ENCODE data around the gene GP2.

GP2 gene

GRCh38 chr16:20320592-20320991, 6.7 kb downstream of the GP2 start:
- Histone ChIP-seq H3K4me3 (ENCODE audit: low read depth in 1 of 2, low read length in 1 of 2) (no peak overlapping the region), H3K4me1 (ENCODE audit: control insufficient read depth in 1 of 2, insufficient read depth in 1 of 2, low read depth in 1 of 2, low read length in 1 of 2) (no peaks in the 10 kb centered on the region), H3K36me3 (no peaks in the 10 kb centered on the region), H3K27me3 (no peaks in the 10 kb centered on the region), H3K27ac (no peak overlapping the region), H3K9me3 (no peaks in the 10 kb centered on the region)
- TF ChIP-seq CTCF (IDR thresholded peaks at IDR 0.05) = no peak

GRCh38 chr16:20320178-20320577, 7.1 kb downstream of the GP2 start:
- no peaks in the 10 kb centered on the region for H3K27me3 ChIP-seq
- H3K4me1 ChIP-seq (ENCODE audit: control insufficient read depth in 1 of 2, insufficient read depth in 1 of 2, low read depth in 1 of 2, low read length in 1 of 2) = no peaks in the 10 kb centered on the region
- H3K27ac ChIP-seq = no peak overlapping the region
- TF ChIP-seq CTCF (IDR thresholded peaks at IDR 0.05) = no peak
- no peaks in the 10 kb centered on the region for H3K9me3 ChIP-seq
- H3K4me3 ChIP-seq (ENCODE audit: low read depth in 1 of 2, low read length in 1 of 2) = no peak overlapping the region
- no peaks in the 10 kb centered on the region for H3K36me3 ChIP-seq

DNA sequence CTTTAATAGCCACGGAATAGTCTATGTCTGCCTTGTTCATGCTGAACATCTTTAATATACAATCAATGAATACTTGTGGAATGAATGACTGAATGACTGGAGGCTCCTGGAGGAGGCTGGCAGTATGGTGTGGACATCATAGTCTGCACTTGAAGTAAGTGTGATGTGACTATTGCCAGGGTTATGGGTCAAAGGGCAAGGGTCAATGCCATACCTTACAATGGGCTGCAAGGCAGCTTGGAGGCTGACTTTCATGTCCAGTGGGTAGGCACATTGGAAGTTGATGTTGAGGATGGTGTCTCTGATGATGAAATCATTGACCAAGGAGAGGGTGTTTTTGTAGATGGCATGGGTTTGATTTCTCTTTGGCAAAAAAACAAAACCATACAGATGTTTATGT, 7.9 kb downstream of the GP2 start:
- H3K4me1 ChIP-seq (ENCODE audit: control insufficient read depth in 1 of 2, insufficient read depth in 1 of 2, low read depth in 1 of 2, low read length in 1 of 2) = no peaks in the 10 kb centered on the region
- TF ChIP-seq CTCF (IDR thresholded peaks at IDR 0.05) = no peak
- no peak overlapping the region for H3K27ac ChIP-seq
- H3K27me3 ChIP-seq = no peaks in the 10 kb centered on the region
- no peaks in the 10 kb centered on the region for H3K36me3 ChIP-seq
- no peaks in the 10 kb centered on the region for H3K9me3 ChIP-seq
- no peak overlapping the region for H3K4me3 ChIP-seq (ENCODE audit: low read depth in 1 of 2, low read length in 1 of 2)

GRCh38 chr16:20318437-20318836, 8.9 kb downstream of the GP2 start:
- Histone ChIP-seq H3K9me3 (no peaks in the 10 kb centered on the region), H3K36me3 (no peaks in the 10 kb centered on the region)

GRCh38 chr16:20318006-20318405, 9.3 kb downstream of the GP2 start:
- H3K4me3 ChIP-seq (ENCODE audit: low read depth in 1 of 2, low read length in 1 of 2) = no peak overlapping the region
- no peaks in the 10 kb centered on the region for H3K9me3 ChIP-seq
- no peak for TF ChIP-seq CTCF (IDR thresholded peaks at IDR 0.05)
- no peaks in the 10 kb centered on the region for H3K36me3 ChIP-seq
- no peaks in the 10 kb centered on the region for H3K27me3 ChIP-seq
- H3K4me1 ChIP-seq (ENCODE audit: control insufficient read depth in 1 of 2, insufficient read depth in 1 of 2, low read depth in 1 of 2, low read length in 1 of 2) = no peaks in the 10 kb centered on the region
- no peak overlapping the region for H3K27ac ChIP-seq

More at GRCh38 chr16:20318437-20318836, 8.9 kb downstream of the GP2 start:
- TF ChIP-seq CTCF (IDR thresholded peaks at IDR 0.05) = no peak
- Histone ChIP-seq H3K27me3 (no peaks in the 10 kb centered on the region), H3K27ac (no peak overlapping the region), H3K4me3 (ENCODE audit: low read depth in 1 of 2, low read length in 1 of 2) (no peak overlapping the region), H3K4me1 (ENCODE audit: control insufficient read depth in 1 of 2, insufficient read depth in 1 of 2, low read depth in 1 of 2, low read length in 1 of 2) (no peaks in the 10 kb centered on the region)

DNA sequence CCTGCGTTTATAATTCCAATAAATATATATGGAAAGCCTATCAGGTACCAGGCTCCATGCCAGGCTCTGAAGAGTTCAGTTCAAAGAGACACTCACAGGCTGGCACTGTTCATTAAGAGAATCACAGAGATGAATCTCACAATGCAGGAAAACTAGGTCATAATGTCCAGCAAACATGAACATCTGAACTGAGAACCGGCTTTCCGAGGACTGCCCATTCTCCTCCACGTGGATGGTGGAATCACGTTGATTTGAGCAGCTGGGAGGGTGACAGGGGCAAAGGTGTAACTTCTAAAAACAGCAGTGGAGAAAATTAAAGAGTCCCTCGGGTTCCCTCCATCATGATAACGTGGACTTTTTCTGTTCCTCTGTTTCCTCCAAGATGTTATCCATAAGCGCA, 10.2 kb downstream of the GP2 start:
- Histone ChIP-seq H3K9me3 (no peaks in the 10 kb centered on the region), H3K4me1 (ENCODE audit: control insufficient read depth in 1 of 2, insufficient read depth in 1 of 2, low read depth in 1 of 2, low read length in 1 of 2) (no peaks in the 10 kb centered on the region), H3K4me3 (ENCODE audit: low read depth in 1 of 2, low read length in 1 of 2) (no peak overlapping the region), H3K27me3 (no peaks in the 10 kb centered on the region), H3K36me3 (no peaks in the 10 kb centered on the region), H3K27ac (no peak overlapping the region)
- no peak for TF ChIP-seq CTCF (IDR thresholded peaks at IDR 0.05)
